ENCODE data around the gene ZSCAN29.

DNA sequence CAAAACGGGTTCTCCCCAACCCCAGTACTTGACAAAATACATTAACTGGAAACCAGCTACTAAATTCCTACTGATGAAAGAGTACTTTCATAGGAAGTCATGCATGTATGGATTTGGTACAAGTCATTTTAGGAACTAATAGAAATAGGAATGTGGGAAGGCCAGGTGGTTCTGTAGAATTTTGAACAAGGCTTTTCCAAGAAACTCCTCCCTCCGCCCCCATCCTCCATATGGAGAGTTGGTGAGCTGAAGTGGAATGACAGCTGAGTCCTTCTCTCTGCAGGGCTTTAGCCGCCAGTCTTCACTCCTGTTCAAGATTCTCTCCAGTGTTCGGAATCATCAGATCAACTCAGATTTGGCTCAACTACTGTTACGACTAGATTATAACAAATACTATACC lies 33.3 kb upstream of the ZSCAN29 start:
- TF ChIP-seq, protein P1, sequence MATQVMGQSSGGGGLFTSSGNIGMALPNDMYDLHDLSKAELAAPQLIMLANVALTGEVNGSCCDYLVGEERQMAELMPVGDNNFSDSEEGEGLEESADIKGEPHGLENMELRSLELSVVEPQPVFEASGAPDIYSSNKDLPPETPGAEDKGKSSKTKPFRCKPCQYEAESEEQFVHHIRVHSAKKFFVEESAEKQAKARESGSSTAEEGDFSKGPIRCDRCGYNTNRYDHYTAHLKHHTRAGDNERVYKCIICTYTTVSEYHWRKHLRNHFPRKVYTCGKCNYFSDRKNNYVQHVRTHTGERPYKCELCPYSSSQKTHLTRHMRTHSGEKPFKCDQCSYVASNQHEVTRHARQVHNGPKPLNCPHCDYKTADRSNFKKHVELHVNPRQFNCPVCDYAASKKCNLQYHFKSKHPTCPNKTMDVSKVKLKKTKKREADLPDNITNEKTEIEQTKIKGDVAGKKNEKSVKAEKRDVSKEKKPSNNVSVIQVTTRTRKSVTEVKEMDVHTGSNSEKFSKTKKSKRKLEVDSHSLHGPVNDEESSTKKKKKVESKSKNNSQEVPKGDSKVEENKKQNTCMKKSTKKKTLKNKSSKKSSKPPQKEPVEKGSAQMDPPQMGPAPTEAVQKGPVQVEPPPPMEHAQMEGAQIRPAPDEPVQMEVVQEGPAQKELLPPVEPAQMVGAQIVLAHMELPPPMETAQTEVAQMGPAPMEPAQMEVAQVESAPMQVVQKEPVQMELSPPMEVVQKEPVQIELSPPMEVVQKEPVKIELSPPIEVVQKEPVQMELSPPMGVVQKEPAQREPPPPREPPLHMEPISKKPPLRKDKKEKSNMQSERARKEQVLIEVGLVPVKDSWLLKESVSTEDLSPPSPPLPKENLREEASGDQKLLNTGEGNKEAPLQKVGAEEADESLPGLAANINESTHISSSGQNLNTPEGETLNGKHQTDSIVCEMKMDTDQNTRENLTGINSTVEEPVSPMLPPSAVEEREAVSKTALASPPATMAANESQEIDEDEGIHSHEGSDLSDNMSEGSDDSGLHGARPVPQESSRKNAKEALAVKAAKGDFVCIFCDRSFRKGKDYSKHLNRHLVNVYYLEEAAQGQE (IDR thresholded peaks at IDR 0.05; ENCODE audit: low read depth) = no peak
- TF ChIP-seq EP300 (IDR thresholded peaks at IDR 0.05; ENCODE audit: borderline replicate concordance) = no peak
- TF ChIP-seq RAD21 (IDR thresholded peaks at IDR 0.05; ENCODE audit: low read depth) = no peak
- TF ChIP-seq TAF1 (IDR thresholded peaks at IDR 0.05; ENCODE audit: low read depth) = no peak
- TF ChIP-seq, protein P2, sequence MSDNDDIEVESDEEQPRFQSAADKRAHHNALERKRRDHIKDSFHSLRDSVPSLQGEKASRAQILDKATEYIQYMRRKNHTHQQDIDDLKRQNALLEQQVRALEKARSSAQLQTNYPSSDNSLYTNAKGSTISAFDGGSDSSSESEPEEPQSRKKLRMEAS (IDR thresholded peaks at IDR 0.05) = no peak
- no peak for TF ChIP-seq CREB1 (IDR thresholded peaks at IDR 0.05; ENCODE audit: low read depth)
- TF ChIP-seq TEAD4 (IDR thresholded peaks at IDR 0.05) = no peak

Measured in Ishikawa (cell line).